ENCODE results near the gene SLC6A11. TPM values are rescaled to one million over a fixed set of nuclear protein-coding genes. Genes with fewer than 3 reads are reported as not detected.
A peak's percentile ranks its signal among the peaks of the same experiment; 100 is the strongest.

The SLC6A11 gene
- total and polyA plus RNA-seq, 2 of the 13 experiments (the other 11 are each of a cell fraction or from before 2014, with no cell fraction given) = 17.9 to 34.5 TPM

DNA sequence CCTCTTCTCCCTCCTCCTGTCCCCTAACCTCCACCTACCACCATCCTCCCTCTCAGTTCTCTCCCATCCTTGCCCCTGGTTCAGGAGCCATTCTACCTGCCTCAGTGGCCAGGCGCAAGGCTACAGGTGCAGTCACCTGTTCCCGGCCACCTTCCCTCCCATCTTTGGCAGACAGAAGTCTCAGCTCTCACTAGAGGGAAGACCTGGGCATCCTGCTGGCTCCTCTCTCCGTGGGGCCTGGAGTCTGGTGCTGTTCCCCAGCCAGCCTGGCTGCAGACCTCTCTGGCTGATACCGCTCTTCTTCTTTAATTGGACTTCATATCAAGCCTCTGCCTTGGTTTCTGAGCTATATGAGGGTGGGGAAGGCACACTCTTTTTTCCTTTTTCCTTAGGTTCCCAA lies 123.5 kb downstream of the SLC6A11 start:
- peaks cover 11% of the 10 kb centered on the region for H3K9me3 ChIP-seq (ENCODE audit: low read length)
- H3K79me2 ChIP-seq (ENCODE audit: insufficient read depth, low read length) = no peaks in the 10 kb centered on the region
- in situ Hi-C loops (cut with HindIII; ENCODE audit: extremely low pct_ligation_motif_present, low pct_unique_long_range_greater_than_20kb) (no loop called here), intact Hi-C loops (cut with micrococcal nuclease; ENCODE audit: unreplicated experiment) (no loop called here)
- no peak overlapping the region for H3K9ac ChIP-seq (ENCODE audit: insufficient read depth, low read depth, low read length)
- H4K20me1 ChIP-seq (ENCODE audit: insufficient read depth, low read length) = no peaks in the 10 kb centered on the region
- H3K4me3 ChIP-seq (replicated peaks in 1 of 3; ENCODE audit: insufficient read depth in 1 of 3, low read depth in 2 of 3, low read length in 3 of 3) = no peak overlapping the region
- BruUV-seq (replicated peaks) = no TSS peak
- H3K27ac ChIP-seq (ENCODE audit: extremely low read length, insufficient read depth, low read length) = no peak overlapping the region
- POLR2A ChIA-PET = no interaction called here
- H3K27me3 ChIP-seq (ENCODE audit: control insufficient read depth in 1 of 2, insufficient read depth in 2 of 2, low read length in 2 of 2) = 0 out of 5 replicates have a peak, but pooled peaks cover 0 to 1% of the 10 kb centered on the region in 2 experiments
- ATAC-seq (no peak), DNase-seq (ENCODE audit: low spot score) (no peak), FAIRE-seq (no peak)
- H3K4me2 ChIP-seq (ENCODE audit: low read depth, low read length) = no peak overlapping the region
- 67% methylated on average over 4 of the region's 4 CpGs for WGBS (ENCODE audit: low lambda C conversion rate)
- H2AFZ ChIP-seq (ENCODE audit: low read length) = no peak overlapping the region
- CTCF ChIA-PET (ENCODE audit: low intra/inter-chr PET ratio, low total read pairs) = no interaction called here
- H3K36me3 ChIP-seq (replicated peaks in 1 of 2; ENCODE audit: control insufficient read depth in 1 of 2, insufficient read depth in 2 of 2, low read length in 2 of 2) = 0 out of 5 replicates have a peak, but pooled peaks cover 0 to 8% of the 10 kb centered on the region in 2 experiments
- no peaks in the 10 kb centered on the region for H3K4me1 ChIP-seq (ENCODE audit: insufficient read depth, low read length)
- no peak for TF ChIP-seq FOXA3 (CRISPR knock-in tag; IDR thresholded peaks at IDR 0.05)

DNA sequence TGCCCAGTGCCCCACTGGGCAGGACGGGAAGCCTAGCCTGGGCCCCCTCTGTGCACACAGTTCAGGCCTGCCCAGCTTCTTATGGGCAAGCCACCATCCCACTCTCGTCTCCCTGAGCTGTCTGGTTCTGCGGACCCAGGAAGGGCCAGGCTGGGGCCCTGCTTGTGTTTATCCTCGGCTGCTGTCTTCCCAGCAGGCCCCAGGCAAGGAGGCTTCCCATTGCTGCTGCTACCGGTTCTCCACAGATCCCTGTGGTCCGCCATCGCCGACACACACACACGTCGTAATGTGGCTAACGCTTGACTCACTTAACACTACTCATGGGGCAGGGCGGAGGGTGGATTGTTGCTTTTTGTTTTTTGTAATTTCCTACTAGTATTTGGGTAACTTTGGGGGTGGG lies 124.1 kb downstream of the SLC6A11 start:
- no peaks in the 10 kb centered on the region for H3K79me2 ChIP-seq (ENCODE audit: insufficient read depth, low read length)
- ChIA-PET POLR2A (no interaction called here), CTCF (ENCODE audit: low intra/inter-chr PET ratio, low total read pairs) (no interaction called here)
- H3K9me3 ChIP-seq (ENCODE audit: low read length) = peaks cover 11% of the 10 kb centered on the region
- H3K27me3 ChIP-seq (ENCODE audit: control insufficient read depth in 1 of 2, insufficient read depth in 2 of 2, low read length in 2 of 2) = 0 out of 5 replicates have a peak, but pooled peaks cover 0 to 1% of the 10 kb centered on the region in 2 experiments
- H3K4me1 ChIP-seq (ENCODE audit: insufficient read depth, low read length) = no peaks in the 10 kb centered on the region
- no TSS peak for BruUV-seq (replicated peaks)
- no peak overlapping the region for H3K4me3 ChIP-seq (replicated peaks in 1 of 3; ENCODE audit: insufficient read depth in 1 of 3, low read depth in 2 of 3, low read length in 3 of 3)
- H3K36me3 ChIP-seq (replicated peaks in 1 of 2; ENCODE audit: control insufficient read depth in 1 of 2, insufficient read depth in 2 of 2, low read length in 2 of 2) = 0 out of 5 replicates have a peak, but pooled peaks cover 0 to 8% of the 10 kb centered on the region in 2 experiments
- TF ChIP-seq AGO2 (optimal IDR thresholded peaks at IDR 0.05; ENCODE audit: low read depth, low read length) (peak; percentile 24), ZNF780A (CRISPR knock-in tag; IDR thresholded peaks at IDR 0.05) (no peak), KMT2A (CRISPR knock-in tag; IDR thresholded peaks at IDR 0.05) (no peak)
- TF ChIP-seq, protein P1, sequence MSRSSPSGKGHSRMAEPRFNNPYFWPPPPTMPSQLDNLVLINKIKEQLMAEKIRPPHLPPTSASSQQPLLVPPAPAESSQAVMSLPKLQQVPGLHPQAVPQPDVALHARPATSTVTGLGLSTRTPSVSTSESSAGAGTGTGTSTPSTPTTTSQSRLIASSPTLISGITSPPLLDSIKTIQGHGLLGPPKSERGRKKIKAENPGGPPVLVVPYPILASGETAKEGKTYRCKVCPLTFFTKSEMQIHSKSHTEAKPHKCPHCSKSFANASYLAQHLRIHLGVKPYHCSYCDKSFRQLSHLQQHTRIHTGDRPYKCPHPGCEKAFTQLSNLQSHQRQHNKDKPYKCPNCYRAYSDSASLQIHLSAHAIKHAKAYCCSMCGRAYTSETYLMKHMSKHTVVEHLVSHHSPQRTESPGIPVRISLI (CRISPR knock-in tag; IDR thresholded peaks at IDR 0.05; ENCODE audit: borderline replicate concordance) = no peak
- ATAC-seq (no peak), DNase-seq (ENCODE audit: low spot score) (no peak), FAIRE-seq (no peak)
- WGBS (ENCODE audit: low lambda C conversion rate) = 75% methylated on average over 9 of the region's 12 CpGs
- no peak overlapping the region for H3K27ac ChIP-seq (ENCODE audit: extremely low read length, insufficient read depth, low read length)
- H3K9ac ChIP-seq (ENCODE audit: insufficient read depth, low read depth, low read length) = no peak overlapping the region
- H2AFZ ChIP-seq (ENCODE audit: low read length) = no peak overlapping the region
- intact Hi-C loops (cut with micrococcal nuclease; ENCODE audit: unreplicated experiment) = loop anchor here (10.0 kb wide), 1 partner anchor 185 kb away; no protein-coding TSS in a partner anchor
- H3K4me2 ChIP-seq (ENCODE audit: low read depth, low read length) = no peak overlapping the region
- in situ Hi-C loops (cut with HindIII; ENCODE audit: extremely low pct_ligation_motif_present, low pct_unique_long_range_greater_than_20kb) = no loop called here
- H4K20me1 ChIP-seq (ENCODE audit: insufficient read depth, low read length) = no peaks in the 10 kb centered on the region

Measured in HepG2 (cell line).